ENCODE results near the gene CLDN9.

The CLDN9 gene

GRCh38 chr16:2974319-2975056, 38.2 kb upstream of the CLDN9 start:
- no peak for DNase-seq (ENCODE audit: low spot score)

- no peak for DNase-seq (ENCODE audit: low spot score)
Measured at GRCh38 chr16:2975161-2975795, 37.4 kb upstream of the CLDN9 start.

GRCh38 chr16:2976201-2976600, 36.5 kb upstream of the CLDN9 start:
- DNase-seq (ENCODE audit: low spot score) = no peak

- DNase-seq (ENCODE audit: low spot score) = no peak
Measured at GRCh38 chr16:2976673-2977072, 36.0 kb upstream of the CLDN9 start.

GRCh38 chr16:2977440-2977839, 35.3 kb upstream of the CLDN9 start:
- no peak for DNase-seq (ENCODE audit: low spot score)

GRCh38 chr16:2979669-2980226, 33.0 kb upstream of the CLDN9 start:
- peak; percentile 39 for DNase-seq (ENCODE audit: low spot score)

GRCh38 chr16:2980227-2981176, 32.2 kb upstream of the CLDN9 start, which contains the start of gene PKMYT1:
PKMYT1 (minus strand) TSS chr16:2980446; CDS start chr16:2979657, 789 bp downstream.
- peak; percentile 93 for DNase-seq (ENCODE audit: low spot score)

GRCh38 chr16:2981177-2981898, 31.4 kb upstream of the CLDN9 start:
- DNase-seq (ENCODE audit: low spot score) = no peak

- DNase-seq (ENCODE audit: low spot score) = no peak
Measured at GRCh38 chr16:2981899-2982250, 30.8 kb upstream of the CLDN9 start.

GRCh38 chr16:2982402-2982801, 30.3 kb upstream of the CLDN9 start:
- no peak for DNase-seq (ENCODE audit: low spot score)

GRCh38 chr16:2983706-2984136, 29.0 kb upstream of the CLDN9 start:
- DNase-seq (ENCODE audit: low spot score) = peak; percentile 76

GRCh38 chr16:2985462-2985861, 27.3 kb upstream of the CLDN9 start:
- no peak for DNase-seq (ENCODE audit: low spot score)

- no peak for DNase-seq (ENCODE audit: low spot score)
Measured at GRCh38 chr16:2985893-2986355, 26.8 kb upstream of the CLDN9 start.

- DNase-seq (ENCODE audit: low spot score) = no peak
Measured at GRCh38 chr16:2986623-2987188, 26.0 kb upstream of the CLDN9 start.

GRCh38 chr16:2987286-2987685, 25.4 kb upstream of the CLDN9 start:
- DNase-seq (ENCODE audit: low spot score) = no peak

GRCh38 chr16:2987833-2988232, 24.9 kb upstream of the CLDN9 start:
- no peak for DNase-seq (ENCODE audit: low spot score)

GRCh38 chr16:2988590-2989099, 24.1 kb upstream of the CLDN9 start:
- DNase-seq (ENCODE audit: low spot score) = no peak

GRCh38 chr16:2990891-2991290, 21.8 kb upstream of the CLDN9 start:
- no peak for DNase-seq (ENCODE audit: low spot score)

GRCh38 chr16:2991566-2992261, 21.0 kb upstream of the CLDN9 start:
- DNase-seq (ENCODE audit: low spot score) = no peak

GRCh38 chr16:2992383-2993081, 20.2 kb upstream of the CLDN9 start:
- DNase-seq (ENCODE audit: low spot score) = no peak

All from NAMALWA (cell line).